NT2/D1 (cell line): ENCODE results near the gene KSR1.

Experiments used
- SUZ12 ChIP-seq: IDR thresholded peaks from 2 replicates; pipeline ENCODE4 v1.6.1; 2011; ENCODE audit not compliant: insufficient read length, insufficient read depth; ENCODE audit errors: extremely low read depth
- YY1 ChIP-seq: IDR thresholded peaks from 2 replicates; pipeline ENCODE4 v1.6.1; 2011; ENCODE audit not compliant: insufficient read length, insufficient read depth
- ZNF274 ChIP-seq: IDR thresholded peaks from 2 replicates; pipeline ENCODE4 v1.6.1; 2011; ENCODE audit warnings: mild to moderate bottlenecking, low read depth, low read length

DNA sequence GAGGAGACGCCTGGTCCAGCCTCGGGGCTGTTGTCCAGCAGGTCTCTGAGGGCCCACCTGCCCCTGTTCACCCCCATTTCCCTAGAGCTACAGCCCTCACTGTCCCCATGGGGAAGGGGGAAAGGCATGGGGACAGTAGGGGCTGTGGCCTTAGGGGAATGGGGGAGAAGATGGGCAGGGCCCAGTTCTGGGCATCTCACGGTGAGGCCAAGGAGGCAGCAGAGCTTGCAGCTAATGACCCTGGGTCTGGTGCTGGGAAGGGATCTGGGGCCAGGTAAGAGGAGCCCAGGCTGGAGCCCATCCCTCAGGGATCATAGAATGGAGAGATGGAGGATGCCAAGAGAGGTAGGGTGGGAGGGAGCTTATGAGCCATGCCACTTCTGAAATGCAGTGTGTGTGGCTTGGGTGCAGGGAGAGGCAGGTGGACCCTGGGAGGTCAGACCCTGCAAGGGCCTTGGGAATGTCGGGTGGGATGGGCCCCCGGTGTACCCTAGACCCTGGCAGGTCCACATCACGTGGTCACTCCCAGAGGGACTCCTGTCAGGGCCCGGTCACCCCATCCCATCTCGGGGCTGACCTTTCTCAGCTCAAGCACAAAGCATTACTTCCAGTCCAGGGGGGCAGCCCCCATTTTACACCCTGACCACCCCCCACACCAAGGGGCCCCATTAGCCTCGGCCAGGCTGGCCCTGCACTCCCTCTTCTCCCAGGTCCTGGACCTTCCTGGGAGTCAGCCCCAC lies 35.9 kb upstream of the KSR1 start:
- TF ChIP-seq ZNF274 (no peak), YY1 (no peak), SUZ12 (no peak)
